Caco-2 (cell line): ENCODE data around the gene ADAMTS15. TPM values are rescaled to one million over a fixed set of nuclear protein-coding genes. Genes with fewer than 3 reads are reported as not detected.

Experiments
- BruUV-seq: library from RNA; stranded (reverse); fragments of 400-500 nt; replicated peaks from 2 replicates; lab custom pipeline; 2021; lab: Mats Ljungman, UMichigan
- CTCF ChIA-PET: fragments of 300-600 bp; sonication (Branson Sonifier 250); formaldehyde crosslinking; loops from one replicate; lab custom pipeline; 2022; ENCODE audit warnings: antibody characterized with exemption; lab: Charles Lee
- POLR2A ChIA-PET: fragments of 300-600 bp; sonication (Branson Sonifier 250); formaldehyde crosslinking; loops from one replicate; lab custom pipeline; 2022; ENCODE audit warnings: antibody characterized with exemption; lab: Charles Lee
- DNase-seq, 2 experiments: peaks; one replicate each; pipeline versions ENCODE4 v3.0.0 to v3.0.0-alpha.2; 2020 to 2022
- H3K27me3 ChIP-seq: replicated peaks from 2 replicates; pipeline ENCODE4 v1.6.0; 2011; ENCODE audit warnings: low read length; ENCODE audit not compliant: control insufficient read depth, insufficient read depth
- H3K36me3 ChIP-seq: 2 replicates; pipeline ENCODE4 v1.5.1; 2011; ENCODE audit warnings: low read length; ENCODE audit not compliant: control insufficient read depth, insufficient read depth
- H3K4me1 ChIP-seq: fragments of 250-450 bp; sonication (Bioruptor Pico); 2 replicates; pipeline ENCODE4 v1.5.1; 2020; ENCODE audit warnings: mild to moderate bottlenecking
- H3K4me3 ChIP-seq: 2 replicates; pipeline ENCODE4 v1.5.1; 2011; ENCODE audit warnings: low read depth, mild to moderate bottlenecking, control low read depth, low read length
- H3K9me3 ChIP-seq: fragments of 250-450 bp; sonication (Bioruptor Pico); 2 replicates; pipeline ENCODE4 v1.5.1; 2020; ENCODE audit warnings: mild to moderate bottlenecking, moderate library complexity
- H3K27ac Mint-ChIP-seq: one replicate; pipeline ENCODE4 v1.8.0; 2022; ENCODE audit warnings: mixed read lengths; ENCODE audit not compliant: unreplicated experiment
- H3K27me3 Mint-ChIP-seq: one replicate; pipeline ENCODE4 v1.8.0; 2022; ENCODE audit warnings: mixed read lengths; ENCODE audit not compliant: insufficient read depth, unreplicated experiment
- H3K36me3 Mint-ChIP-seq: one replicate; pipeline ENCODE4 v1.8.0; 2022; ENCODE audit warnings: mild to moderate bottlenecking, mixed read lengths; ENCODE audit not compliant: insufficient read depth, unreplicated experiment
- H3K4me1 Mint-ChIP-seq: one replicate; pipeline ENCODE4 v1.8.0; 2022; ENCODE audit warnings: low read depth, mixed read lengths; ENCODE audit not compliant: unreplicated experiment
- H3K4me3 Mint-ChIP-seq: one replicate; pipeline ENCODE4 v1.8.0; 2022; ENCODE audit warnings: mild to moderate bottlenecking, moderate library complexity, mixed read lengths; ENCODE audit not compliant: unreplicated experiment
- H3K9me3 Mint-ChIP-seq: one replicate; pipeline ENCODE4 v1.8.0; 2022; ENCODE audit warnings: mixed read lengths; ENCODE audit not compliant: unreplicated experiment
- CTCF ChIP-seq, 2 experiments: fragments of 200-600 bp in 1 of 2; IDR thresholded peaks; 1 replicate in 1 of 2; 2 replicates in 1 of 2; pipeline versions ENCODE4 v1.5.1 to v1.8.0; 2011 to 2022; ENCODE audit warnings: antibody characterized with exemption in 1 of 2, control low read depth in 1 of 2, inconsistent platforms in 1 of 2, low read depth in 1 of 2, low read length in 1 of 2, mild to moderate bottlenecking in 1 of 2, moderate library complexity in 1 of 2; ENCODE audit not compliant: insufficient read depth in 1 of 2, severe bottlenecking in 1 of 2, unreplicated experiment in 1 of 2
- intact Hi-C: fragments of 100-400 bp; cut with micrococcal nuclease; formaldehyde crosslinking; loops from one replicate; pipeline ENCODE4 v1.10.0; 2022; ENCODE audit not compliant: unreplicated experiment
- total RNA-seq: library from RNA; stranded (reverse); gene quantifications from 2 replicates; pipeline ENCODE4 v1.2.3, GENCODE V29; 2022

Gene ADAMTS15
- total RNA-seq, 1 experiment from 2014 or later = 0.20 TPM

GRCh38 chr11:130409594-130410388 is 38.7 kb upstream of the ADAMTS15 start:
- H3K36me3 ChIP-seq = no peaks in the 10 kb centered on the region
- BruUV-seq = no TSS peak
- no peak overlapping the region for H3K27ac Mint-ChIP-seq
- H3K36me3 Mint-ChIP-seq = no peaks in the 10 kb centered on the region
- no peak overlapping the region for H3K4me3 Mint-ChIP-seq
- intact Hi-C loops = no loop called here
- no peaks in the 10 kb centered on the region for H3K4me1 ChIP-seq
- H3K9me3 Mint-ChIP-seq = no peaks in the 10 kb centered on the region
- no peaks in the 10 kb centered on the region for H3K9me3 ChIP-seq
- H3K27me3 Mint-ChIP-seq = peaks cover 15% of the 10 kb centered on the region
- TF ChIP-seq CTCF (IDR thresholded peaks at IDR 0.05; ENCODE audit: insufficient read depth in 1 of 2, low read depth in 1 of 2, low read length in 1 of 2, severe bottlenecking in 1 of 2, unreplicated experiment in 1 of 2) = no peak
- no peak for DNase-seq
- H3K4me3 ChIP-seq = no peak overlapping the region
- ChIA-PET POLR2A (no interaction called here), CTCF (no interaction called here)
- peaks cover 3% of the 10 kb centered on the region; the same call in 1 of the 2 replicates for H3K27me3 ChIP-seq
- H3K4me1 Mint-ChIP-seq = no peaks in the 10 kb centered on the region

- Histone ChIP-seq H3K36me3 (no peaks in the 10 kb centered on the region), H3K9me3 (no peaks in the 10 kb centered on the region), H3K27me3 (peaks cover 3% of the 10 kb centered on the region; the same call in 1 of the 2 replicates), H3K4me3 (no peak overlapping the region), H3K4me1 (no peaks in the 10 kb centered on the region)
- POLR2A ChIA-PET = no interaction called here
- H3K27ac Mint-ChIP-seq = no peak overlapping the region
- no peak for TF ChIP-seq CTCF (IDR thresholded peaks at IDR 0.05; ENCODE audit: insufficient read depth in 1 of 2, low read depth in 1 of 2, low read length in 1 of 2, severe bottlenecking in 1 of 2, unreplicated experiment in 1 of 2)
- no peaks in the 10 kb centered on the region for H3K9me3 Mint-ChIP-seq
- intact Hi-C loops = no loop called here
- H3K27me3 Mint-ChIP-seq = peaks cover 17% of the 10 kb centered on the region
- no peak overlapping the region for H3K4me3 Mint-ChIP-seq
- no peaks in the 10 kb centered on the region for H3K4me1 Mint-ChIP-seq
- CTCF ChIA-PET = interaction anchor here (0.6 kb wide), 1 partner anchor 20 kb away, joined by 3 read pairs; no protein-coding TSS in a partner anchor
- DNase-seq = no peak
- no peaks in the 10 kb centered on the region for H3K36me3 Mint-ChIP-seq
- BruUV-seq = no TSS peak
These were observed 37.2 kb upstream of the ADAMTS15 start for GRCh38 chr11:130411223-130411622.

- Histone ChIP-seq H3K36me3 (no peaks in the 10 kb centered on the region), H3K4me3 (no peak overlapping the region), H3K27me3 (peaks cover 3% of the 10 kb centered on the region; the same call in 1 of the 2 replicates), H3K4me1 (no peaks in the 10 kb centered on the region), H3K9me3 (no peaks in the 10 kb centered on the region)
- no peak overlapping the region for H3K4me3 Mint-ChIP-seq
- no peak for TF ChIP-seq CTCF (IDR thresholded peaks at IDR 0.05; ENCODE audit: insufficient read depth in 1 of 2, low read depth in 1 of 2, low read length in 1 of 2, severe bottlenecking in 1 of 2, unreplicated experiment in 1 of 2)
- H3K4me1 Mint-ChIP-seq = no peaks in the 10 kb centered on the region
- H3K27me3 Mint-ChIP-seq = peaks cover 17% of the 10 kb centered on the region
- no peak for DNase-seq
- no peaks in the 10 kb centered on the region for H3K36me3 Mint-ChIP-seq
- no peaks in the 10 kb centered on the region for H3K9me3 Mint-ChIP-seq
- no peak overlapping the region for H3K27ac Mint-ChIP-seq
- POLR2A ChIA-PET = no interaction called here
- intact Hi-C loops = no loop called here
- BruUV-seq = no TSS peak
- CTCF ChIA-PET = interaction anchor here (0.7 kb wide), 1 partner anchor 51 kb away, joined by 4 read pairs; no protein-coding TSS in a partner anchor
These were observed 34.9 kb upstream of the ADAMTS15 start for GRCh38 chr11:130413405-130414106.
